Gastroesophageal sphincter (tissue), 3 donors: ENCODE measurements around the gene SCN1A.

Experiments
- CTCF ChIP-seq, 4 experiments: fragments of 200-600 bp in 2 of 4; fragments of 450-650 bp in 2 of 4; sonication (generic) in 1 of 4; IDR thresholded peaks; one replicate each; pipeline ENCODE4 v1.5.1; 2017 to 2019; ENCODE audit warnings: antibody characterized with exemption in 4 of 4, mild to moderate bottlenecking in 2 of 4, moderate library complexity in 2 of 4
- POLR2A ChIP-seq, 2 donors: fragments of 450-650 bp; IDR thresholded peaks; one replicate each; pipeline ENCODE4 v1.6.1; 2017; ENCODE audit warnings: antibody characterized with exemption in 2 of 2, mild to moderate bottlenecking in 2 of 2, moderate library complexity in 1 of 2
- POLR2AphosphoS5 ChIP-seq: sonication (generic); formaldehyde crosslinking; IDR thresholded peaks from one replicate; pipeline ENCODE4 v1.6.1; 2017; ENCODE audit warnings: antibody characterized with exemption

DNA sequence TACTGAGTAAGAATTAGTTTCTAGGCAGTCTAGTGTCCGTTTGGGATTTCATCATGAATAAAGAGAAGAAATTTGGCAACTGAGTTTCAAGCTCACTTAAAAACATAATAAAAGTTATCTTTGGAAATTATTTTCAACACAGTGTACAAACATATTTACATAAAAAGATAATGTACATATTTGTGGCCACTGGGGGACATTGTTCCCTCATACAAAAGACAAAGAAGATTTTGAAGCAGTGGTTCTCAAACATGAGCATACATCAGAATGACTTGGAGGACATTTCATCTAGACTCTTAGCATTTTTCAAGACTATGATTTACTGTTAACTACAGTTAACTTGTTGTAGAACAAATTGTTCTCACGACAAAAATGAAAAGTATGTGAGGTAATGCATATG is 158.6 kb downstream of the SCN1A start:
- TF ChIP-seq CTCF (IDR thresholded peaks at IDR 0.05) (no peak), POLR2A (IDR thresholded peaks at IDR 0.05) (no peak), POLR2AphosphoS5 (no peak)
